ENCODE data around the gene REG1A. TPM values are rescaled to one million over a fixed set of nuclear protein-coding genes. Genes with fewer than 3 reads are reported as not detected.

REG1A gene, protein sequence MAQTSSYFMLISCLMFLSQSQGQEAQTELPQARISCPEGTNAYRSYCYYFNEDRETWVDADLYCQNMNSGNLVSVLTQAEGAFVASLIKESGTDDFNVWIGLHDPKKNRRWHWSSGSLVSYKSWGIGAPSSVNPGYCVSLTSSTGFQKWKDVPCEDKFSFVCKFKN
- total RNA-seq = not detected

DNA sequence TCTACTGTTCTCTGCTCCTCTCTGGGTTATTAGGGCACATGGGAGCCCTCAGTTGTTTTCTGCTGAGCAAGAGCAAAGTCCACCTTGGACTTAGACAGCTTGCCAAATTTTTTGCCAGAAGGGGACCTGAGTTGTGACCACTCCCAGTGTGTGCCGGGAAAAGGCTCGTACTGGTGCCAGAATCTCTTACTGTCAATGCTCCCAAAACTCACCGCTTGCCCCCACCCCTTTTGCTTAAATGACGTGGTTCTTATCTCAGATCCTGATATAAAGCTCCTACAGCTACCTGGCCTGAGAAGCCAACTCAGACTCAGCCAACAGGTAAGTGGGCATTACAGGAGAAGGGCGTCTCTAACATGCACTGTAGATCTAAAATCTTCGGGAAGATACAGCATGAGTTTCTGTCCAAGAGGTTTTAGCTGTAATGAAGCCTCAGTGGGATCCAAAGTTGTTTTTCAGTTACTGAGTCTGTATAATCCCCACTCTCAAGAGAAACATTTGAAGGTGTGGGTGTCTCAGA, at the start of gene REG1A:
REG1A (plus strand) TSS at position 295 of the 520 bp plus-strand sequence. CDS start 374 bp downstream, outside the sequence.
- no peak for DNase-seq

DNA sequence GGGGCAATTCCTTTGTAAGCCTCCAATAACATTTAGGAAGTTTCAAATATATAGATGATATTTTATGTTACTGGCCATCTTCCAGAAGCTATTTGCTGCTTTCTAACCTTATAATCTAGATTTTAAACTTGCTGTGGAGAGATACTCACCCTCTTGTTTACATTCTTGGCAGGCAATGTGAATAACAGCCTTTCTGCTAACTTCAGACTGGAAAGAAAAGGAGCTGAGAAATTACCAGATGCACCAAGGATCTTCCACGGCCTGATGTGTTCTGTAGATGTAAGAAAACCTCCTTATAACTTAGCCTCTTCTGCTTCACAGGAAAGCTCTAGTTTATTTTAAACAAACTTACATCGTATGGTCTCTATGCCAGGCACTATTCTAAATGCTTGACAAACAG, 49.2 kb upstream of the REG1A start:
- DNase-seq = no peak

DNA sequence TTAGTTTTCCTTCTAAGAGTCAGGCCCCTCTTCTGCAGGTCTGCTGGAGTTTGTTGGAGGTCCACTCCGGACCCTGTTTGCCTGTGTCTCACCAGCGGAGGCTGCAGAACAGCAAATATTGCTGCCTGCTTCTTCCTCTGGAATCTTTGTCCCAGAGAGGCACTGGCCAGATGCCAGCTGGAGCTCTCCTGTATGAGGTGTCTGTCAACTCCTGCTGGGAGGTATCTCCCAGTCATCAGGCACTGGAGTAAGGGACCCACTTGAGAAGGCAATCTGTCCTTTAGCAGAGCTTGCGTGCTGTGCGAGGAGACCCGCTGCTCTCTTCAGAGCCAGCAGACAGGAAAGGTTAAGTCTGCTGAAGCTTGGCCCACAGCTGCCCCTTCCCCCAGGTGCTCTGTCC, 37.3 kb upstream of the REG1A start:
- no peak for DNase-seq

DNA sequence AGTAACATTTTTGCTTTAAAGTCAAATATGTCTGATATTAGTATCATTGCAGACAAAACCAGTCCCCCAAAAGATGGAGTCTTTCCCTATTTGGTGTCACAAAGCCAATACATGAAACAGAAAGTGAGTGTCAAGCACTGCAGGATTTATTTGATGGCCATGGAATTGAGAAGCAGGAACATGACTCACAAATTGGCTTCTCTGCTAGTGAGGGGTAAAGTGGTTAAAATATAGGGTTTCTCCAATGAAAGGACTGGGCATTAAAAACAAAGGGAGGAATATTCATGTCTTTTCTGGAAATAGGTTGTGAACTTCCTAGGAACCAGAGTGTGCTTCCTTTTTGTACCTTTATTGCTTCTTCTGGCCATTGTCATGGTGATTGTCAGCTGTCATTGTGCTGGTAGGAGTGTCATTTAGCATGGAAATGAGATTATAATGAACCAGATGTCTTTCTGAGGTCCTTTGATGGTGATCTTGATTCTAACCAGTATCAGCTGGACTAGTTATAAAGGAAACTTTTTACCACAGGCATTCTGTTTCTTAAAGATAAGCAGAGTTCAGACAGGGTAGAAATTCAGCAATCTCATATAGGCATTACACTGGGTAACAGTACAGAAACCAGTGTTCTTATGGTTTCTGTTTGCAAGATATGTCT, 36.6 kb upstream of the REG1A start:
- no peak for DNase-seq

DNA sequence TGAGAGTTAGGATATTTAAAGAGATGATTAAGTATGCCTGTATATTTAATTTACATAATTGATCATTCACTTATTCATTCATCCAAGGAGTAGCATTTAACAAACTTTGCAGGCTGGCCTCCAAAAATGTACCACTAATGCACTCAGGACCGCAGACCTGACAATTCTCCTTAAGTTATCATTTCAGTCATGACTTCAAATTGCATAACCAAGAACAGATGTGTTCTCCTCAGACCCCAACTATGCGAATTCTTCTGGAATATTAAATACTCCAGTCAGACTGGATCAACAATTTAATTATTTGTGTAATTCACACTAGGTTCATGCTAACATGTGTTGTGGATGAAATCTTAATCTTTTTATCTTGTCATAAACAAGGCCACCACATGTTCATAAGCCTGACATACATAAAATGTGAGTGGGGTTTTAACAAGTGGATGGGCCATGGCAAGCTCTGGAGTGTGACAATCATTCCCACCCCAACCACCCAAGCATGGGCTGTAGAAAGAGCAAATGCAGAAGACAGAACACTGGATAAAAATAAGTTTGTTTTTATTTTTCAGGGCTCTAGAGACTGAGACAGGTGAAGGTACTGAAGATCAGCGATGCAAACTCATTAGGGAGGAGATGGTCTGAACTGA, 35.7 kb upstream of the REG1A start:
- DNase-seq = no peak

DNA sequence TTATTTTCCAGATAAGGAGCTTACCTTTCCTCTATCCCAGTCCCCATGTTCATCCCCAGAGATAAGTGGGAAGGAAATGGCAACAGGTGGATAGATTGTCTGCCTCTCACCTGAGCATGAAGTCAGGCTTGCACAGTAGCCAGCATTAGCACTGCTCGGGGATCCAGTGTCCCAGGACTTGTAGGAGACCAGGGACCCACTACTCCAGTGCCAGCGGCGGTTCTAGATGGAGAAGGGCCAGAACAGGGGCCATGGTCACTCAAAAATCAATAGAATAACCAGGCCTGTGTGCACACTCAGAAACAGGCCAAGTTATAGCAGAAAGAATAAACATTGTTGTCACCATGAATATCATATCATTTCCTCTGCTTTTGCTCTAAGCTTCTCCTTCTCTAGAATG, 34.9 kb upstream of the REG1A start:
- DNase-seq = no peak

DNA sequence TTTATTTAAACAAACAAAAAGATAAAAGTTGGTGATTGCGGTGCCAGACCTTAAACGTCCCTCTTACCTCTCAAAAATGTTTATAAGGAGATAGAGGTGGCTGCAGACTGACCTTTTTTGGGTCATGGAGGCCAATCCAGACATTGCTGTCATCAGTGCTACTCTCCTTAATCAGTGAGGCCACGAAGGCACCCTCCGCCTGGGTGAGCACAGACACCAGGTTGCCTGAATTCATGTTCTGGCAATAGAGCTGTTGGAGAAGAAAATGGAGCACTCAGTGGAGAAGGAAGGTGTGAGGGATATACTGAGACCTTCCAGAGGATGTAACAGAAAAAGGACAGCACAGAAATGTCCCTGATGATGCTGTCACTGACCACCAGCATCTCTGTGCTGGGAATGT, 34.0 kb upstream of the REG1A start:
- no peak for DNase-seq

DNA sequence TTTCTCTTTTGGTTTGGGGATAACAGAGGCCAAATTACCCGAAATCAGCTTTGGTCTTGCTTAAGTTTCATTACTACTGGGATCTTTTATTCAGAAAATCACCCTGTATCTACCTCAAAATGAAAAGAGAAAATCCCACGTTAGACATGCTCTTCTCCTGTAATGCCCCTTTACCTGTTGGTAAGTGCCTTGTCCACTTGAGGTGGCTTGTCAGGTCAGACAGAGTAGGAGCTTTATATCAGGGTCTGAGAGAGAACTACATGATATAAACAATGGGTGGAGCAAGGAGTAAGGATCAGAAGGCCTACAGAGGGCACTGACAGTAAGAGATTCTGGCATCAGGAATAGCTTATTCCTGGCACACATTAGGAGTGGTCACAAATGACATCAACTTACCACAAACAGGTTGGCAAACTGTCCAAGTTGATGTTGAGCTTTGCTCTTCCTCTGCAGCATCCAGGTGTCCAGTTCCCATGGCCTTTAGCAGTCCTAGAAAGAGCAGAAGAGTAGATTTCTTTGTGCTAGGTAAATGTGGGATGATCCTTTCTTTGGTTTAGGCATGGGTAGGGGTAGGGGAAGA, 32.4 kb upstream of the REG1A start, which contains the start of gene REG1B:
REG1B (minus strand) TSS at position 209 of the 580 bp plus-strand sequence. CDS start 381 bp downstream, outside the sequence.
- no peak for DNase-seq

DNA sequence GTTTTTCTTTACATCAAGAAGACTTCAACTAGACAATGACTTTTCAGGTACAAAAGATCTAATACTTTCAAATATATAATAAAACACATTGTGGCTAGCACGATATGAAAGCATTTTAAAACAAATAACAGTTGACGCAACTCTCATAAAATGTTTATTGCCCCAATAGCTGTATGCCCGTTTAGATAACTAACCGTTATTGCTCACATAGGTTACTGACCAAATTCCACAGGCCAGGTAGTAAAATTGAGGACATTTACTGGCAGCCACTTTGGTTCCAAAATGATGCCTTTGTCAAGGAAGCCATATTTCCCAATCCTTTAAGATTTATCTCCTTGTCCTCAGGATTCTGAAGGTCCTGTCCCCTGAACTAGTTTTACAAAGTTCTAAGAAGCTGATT, 29.6 kb upstream of the REG1A start:
- no peak for DNase-seq

DNA sequence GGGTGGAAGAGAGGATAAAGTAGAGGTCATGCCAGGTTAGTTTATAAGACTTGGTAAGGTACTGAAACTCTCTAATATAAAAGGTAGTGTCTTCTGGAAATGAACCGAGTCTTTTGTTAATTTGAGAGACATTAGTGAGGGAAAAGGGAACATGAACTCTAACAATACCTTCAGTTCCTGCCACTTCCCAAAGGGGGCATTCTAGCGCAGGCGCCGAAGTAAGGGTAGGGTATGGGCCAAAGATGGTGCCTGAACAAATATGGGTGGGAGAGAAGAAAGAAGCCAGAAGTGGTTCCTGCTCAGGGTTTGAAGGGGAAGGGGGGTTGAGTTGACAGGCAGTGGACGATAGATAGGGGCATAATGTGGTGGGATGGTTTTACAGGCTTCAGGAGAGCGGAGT, 22.4 kb upstream of the REG1A start:
- no peak for DNase-seq

DNA sequence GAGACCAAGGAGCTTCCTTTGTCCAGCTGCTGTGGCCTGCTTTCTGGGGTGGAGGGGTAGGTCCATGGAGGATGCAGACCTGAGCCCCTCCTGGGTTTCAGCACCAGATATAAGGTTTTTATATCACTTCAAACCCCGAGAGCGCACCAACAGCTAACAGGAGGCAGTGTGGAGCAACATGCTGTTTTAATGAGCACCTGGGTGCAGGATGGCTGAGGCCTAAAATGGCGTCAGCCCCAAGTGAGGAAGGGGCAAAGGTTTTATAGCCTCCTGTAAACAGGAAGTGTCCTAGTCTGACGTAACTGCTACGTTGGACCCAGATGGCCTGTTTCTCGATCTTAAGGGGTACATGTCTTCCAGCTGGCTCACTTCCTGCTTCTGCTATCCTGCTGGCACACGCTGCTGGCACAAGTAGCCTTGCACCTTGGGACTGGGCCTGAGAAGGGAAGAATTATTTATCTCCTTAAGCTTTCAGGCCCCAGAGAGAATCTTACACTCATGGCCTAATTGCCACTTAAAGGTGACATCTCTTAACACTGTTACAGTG, 21.1 kb upstream of the REG1A start:
- no peak for DNase-seq

DNA sequence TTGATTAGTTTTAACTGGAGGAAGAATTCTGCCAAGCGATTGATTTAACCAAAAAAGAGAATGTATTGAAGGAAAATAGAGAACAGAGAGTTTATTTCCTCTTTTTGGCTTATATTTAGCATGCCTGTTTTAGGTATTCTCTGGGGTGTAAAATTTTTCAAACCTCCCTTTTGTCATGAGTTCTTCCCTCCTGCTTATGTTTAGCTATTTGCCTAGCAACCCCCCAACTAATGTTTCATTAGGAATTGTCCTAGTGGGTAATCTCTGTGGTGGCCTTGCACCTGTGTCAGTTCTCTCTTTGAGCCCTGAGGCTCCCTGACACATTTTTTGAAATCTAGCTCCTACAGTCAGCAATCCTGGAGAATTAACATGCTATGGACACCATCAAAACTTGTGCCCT, 20.0 kb upstream of the REG1A start:
- DNase-seq = no peak

DNA sequence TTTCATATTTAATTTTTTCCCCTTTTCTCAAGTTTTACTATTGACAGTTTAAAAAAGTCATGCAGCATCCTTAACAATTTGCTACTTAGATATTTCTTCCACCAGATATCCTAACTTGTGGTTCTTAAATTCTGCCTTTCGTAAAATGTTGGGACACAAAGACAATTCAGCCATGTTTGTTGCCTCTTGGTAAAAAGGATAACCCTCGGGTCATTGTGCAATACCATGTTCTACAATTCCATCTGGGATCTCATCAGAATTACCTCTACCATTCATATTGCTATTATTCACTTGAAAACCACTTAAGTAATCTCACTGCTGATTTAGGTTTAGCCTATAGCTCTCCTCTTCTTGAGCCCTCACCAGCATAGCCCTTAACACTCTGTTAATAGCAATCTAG, 19.3 kb upstream of the REG1A start:
- DNase-seq = no peak

DNA sequence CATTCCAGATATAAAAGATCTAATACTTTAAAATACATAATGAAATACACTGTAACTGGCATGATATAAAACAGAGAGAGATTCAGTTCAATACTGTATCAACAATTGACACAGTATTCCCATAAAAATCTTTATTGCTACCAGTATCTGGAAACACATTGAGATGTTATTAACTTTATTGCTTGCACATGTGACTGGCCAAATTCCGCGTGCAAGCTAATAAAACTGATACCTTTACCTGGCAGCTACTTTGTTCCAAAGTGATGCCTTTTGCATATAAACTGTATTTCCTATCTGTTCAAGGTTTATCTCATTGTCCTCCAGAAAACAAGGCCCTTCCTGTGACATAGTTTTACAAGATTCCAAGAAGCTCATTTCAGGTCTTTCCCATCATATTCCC, 17.1 kb upstream of the REG1A start:
- DNase-seq = no peak

DNA sequence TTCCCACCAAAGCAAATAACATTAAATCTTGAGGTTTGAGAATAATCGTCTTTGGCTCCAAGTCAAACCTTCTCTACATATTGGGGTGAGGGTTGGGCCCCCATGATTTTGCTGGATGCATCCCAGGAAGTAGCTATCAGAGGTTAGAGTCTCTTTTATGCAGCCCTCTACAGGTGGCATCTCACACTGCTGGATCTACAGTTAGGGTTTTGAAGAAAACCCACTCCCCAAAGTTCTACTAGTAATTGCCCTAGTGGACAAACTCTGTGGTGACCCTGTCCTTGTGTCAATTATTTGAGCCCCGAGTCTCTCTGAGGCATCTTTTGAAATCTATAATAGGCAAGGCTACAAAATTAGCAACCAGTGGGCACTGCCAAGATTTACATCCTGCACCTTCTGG, 15.0 kb upstream of the REG1A start:
- no peak for DNase-seq

DNA sequence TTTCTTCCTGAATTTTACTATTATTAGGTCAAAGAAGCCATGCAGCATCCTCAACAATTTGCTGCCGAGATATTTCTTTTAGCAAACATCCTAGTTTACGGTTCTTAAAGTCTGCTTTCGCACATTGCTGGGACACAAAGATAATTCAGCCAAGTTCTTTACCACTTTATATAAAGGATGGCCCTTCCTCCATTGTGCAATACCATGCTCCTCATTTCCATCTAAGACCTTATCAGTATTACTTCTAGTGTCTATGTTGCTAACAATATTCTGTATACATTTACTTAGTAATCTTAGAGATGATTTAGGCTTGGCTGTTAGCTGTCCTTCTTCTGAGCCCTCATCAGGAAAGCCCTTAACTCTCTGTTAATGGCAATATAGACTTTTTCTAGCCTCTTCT, 8.0 kb upstream of the REG1A start:
- no peak for DNase-seq

DNA sequence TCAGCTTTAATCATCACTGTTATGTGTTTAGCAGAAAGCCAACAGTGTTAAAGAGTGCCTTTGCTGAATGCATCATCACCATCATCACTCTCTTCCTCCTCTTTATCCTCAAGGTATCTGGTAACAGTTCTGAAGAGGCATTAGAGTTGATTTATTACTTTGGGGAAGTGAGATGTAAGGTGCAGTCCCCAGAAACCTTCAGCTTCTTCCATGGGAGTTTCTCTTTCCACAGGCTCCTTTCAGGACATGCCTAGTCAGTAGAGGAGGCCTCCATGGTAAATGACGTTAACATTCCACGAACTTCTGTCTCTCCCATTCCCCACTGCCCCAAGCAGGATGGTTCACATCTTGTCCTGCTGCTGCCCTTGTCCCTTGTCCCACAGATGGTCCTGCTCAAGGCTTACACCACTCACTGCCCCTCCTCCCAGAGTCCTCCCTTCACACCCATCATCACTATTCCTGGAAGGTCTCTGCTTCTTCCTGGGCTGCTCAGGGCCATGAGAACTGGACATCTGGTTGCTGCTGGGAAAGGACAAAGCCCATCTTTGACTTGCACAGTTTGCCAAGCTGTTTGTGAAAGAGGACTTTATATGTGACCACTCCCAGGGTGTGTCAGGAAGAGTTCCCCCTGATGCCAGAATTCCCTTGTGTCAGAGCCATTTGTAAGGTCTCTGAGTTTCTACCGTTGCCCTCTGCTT, 5.3 kb upstream of the REG1A start:
- no peak for DNase-seq

DNA sequence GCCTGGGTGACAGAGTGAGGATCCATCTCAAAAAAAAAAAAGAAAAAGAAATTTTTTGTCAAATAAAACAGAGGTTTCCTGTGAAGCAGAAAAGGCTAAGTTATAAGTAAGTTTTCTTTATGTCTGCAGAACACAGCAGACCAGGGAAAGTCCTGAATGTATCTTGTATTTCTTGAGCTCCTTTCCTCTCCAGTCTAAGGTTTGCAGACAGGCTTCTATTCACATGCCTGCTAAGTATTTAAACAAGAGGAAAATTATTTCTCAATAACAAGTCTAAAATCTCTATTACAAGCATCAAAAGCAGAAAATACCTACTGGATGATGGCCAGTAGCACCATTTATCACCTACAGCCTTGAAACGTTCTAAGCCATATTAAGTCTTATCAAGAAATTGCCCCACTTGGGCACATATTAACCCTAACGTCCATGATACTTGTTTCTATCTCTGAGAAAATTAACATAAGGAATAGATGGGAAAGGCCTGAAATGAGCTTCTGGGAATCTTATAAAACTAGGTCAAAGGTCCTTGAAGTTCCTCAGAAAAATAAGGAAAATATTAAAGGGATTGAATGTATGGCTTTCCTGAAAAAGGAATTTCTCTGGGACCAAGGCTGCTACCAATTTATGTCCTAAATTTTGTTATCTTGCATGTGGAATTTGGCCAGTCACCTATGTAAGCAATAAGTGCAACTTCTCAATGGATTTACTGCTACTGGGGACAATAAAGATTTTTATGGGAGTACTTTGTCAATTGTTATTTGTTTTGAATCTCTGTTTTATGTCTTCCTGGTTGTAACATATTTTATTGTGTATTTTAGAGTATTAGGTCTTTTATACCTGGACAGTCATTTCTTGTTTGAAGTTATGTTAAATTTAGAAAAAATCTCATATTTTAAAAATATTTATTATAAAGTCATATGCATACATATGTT, 3.0 kb upstream of the REG1A start:
- DNase-seq = no peak

DNA sequence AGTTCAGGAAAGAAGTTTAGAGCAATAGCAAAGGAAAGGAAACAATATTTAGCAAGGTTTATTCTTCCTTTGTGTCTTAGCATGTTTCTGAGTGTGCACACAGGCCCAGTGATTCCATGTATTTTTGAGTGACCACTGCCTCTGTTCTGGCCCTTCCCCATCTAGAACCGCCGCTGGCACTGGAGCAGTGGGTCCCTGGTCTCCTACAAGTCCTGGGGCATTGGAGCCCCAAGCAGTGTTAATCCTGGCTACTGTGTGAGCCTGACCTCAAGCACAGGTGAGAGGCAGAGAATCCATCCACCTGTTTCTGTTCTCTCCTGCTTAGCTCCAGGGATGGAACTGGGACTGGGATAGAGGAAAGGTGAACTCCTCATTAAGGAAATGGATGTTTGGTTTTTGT, 2.4 kb downstream of the REG1A start:
- DNase-seq = no peak

DNA sequence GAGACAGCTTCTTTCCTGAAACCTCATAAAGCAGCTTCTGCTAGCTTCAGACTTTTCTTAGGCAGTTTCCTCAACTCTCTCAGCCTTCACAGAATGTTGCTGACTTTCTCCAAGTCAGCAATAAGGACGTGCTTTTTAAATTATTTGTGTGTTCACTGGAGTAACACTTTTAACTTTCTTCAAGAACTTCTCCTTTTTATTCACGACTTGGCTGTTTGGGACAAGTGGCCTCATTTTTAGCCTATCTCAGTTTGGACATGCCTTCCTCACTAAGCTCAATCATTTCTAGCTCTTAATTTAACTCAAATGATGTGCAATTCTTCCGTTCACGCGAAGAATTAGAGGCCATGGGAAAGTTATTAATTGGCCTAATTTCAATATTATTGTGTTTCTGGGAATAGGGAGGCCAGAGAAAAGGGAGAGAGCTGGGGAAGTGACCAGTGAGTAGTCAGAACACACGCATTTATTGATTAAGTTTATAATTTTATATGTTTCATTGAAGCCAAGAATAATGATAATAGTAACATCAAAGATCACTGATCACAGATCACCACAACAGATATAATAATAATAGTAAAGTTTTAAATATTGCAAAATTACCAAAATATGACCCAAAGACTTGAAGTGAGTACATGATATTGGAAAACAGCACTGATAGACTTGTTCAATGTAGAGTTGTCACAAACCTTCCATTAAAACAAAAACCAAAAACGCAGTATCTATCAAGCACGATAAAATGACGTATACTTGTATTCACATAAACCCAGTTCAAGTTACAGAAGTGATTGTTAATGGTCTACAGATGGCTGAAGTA, 4.8 kb downstream of the REG1A start:
- DNase-seq = no peak

DNA sequence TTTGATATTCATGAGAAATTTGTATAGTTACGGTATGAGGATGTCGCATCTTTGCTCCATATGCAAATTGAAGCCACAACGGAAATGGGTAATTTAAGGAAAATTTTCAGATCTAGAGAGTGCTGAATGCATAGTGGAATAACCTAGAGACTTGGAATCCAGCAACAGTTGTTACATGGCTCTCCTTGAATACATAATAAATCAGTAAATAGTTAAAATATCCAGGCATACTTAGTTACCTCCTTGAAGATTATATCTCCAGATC, 5.4 kb downstream of the REG1A start:
- DNase-seq = peak; percentile 68

Measured in skin of body (tissue), 2 donors.